ENCODE measurements around the gene SIRPA.

Gene SIRPA

GRCh38 chr20:1870792-1871550 is 24.2 kb upstream of the SIRPA start:
- no peak for DNase-seq

GRCh38 chr20:1871807-1872458 is 23.3 kb upstream of the SIRPA start:
- no peak for DNase-seq

DNA sequence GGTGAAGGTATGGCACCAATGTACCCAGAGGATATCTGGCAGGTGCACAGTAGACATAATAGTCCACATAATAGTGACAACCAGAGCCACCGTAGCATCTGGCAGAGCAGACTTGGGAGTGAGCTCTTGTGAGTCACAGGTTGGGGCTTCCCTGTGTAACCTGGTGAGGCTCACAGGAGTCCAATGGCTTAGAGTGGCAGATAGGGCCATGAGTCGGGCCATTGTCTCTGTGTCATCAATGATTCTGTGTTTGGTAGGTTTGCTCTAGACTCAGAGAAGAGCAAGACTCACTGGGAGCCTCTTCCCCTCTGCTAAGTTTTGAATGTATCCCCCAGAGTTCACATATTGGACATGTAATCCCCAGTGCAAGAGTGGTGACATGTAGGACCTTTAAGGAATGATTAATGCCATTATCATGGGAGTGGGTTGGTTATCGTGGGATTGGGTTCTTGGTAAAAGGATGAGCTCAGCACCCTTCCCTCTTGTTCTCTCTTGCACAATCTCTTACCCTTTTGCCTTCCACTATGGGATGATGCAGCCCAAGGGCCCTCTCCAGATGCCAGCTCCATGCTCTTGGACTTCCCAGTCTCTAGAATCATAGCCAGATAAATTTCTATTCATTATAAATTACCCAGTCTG is 22.6 kb upstream of the SIRPA start:
- no peak for DNase-seq

DNA sequence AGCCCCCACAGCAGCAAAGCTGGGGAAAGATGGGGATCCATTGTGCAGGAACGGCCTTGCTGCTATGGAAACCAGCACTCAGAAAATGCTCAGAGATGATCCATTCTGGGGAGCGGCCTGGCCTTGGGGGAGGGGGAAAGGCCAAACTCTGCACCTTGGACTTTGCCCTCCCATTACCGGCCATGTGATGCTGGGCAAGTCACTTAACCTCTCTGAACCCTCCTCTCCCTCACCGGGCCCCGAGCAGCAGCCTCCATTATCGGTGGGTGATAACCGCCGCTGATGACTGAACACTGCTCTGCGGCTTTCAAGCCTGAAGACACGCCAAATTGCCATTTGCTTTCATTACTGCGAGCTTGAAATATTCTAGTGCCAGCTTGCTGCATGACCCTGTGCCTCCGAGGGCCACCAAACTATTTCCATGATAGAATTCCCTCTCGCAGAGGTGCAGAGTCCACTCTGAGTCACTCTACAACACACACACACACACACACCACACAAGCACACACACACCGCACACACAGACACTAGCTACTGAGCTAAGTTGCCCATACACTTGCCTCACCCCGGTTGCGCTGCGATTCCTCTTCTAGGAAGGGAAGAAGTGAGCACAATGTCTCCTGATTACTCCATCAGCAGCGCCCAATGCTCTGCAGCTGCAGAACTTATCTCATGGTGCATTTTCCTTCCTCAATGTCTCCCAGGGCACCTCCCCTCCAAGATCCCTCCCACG is 20.6 kb upstream of the SIRPA start:
- no peak for DNase-seq

DNA sequence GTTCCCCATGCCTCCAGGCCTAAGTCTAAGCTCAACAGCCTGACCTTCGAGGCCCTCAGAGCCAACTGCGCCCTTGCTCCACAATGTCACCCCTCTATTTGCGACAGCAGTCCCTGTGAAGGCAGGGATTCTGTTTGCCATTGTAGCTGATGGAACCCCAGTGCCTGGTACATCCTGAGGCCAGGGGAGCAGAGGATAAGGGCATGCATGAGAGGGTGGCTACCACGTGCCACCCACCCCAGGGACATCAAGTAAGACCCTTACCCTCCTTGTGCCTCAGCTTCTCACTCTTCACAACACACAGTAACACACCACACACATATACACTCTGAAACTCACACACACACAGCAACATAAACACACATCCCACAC is 20.0 kb upstream of the SIRPA start:
- DNase-seq, result no peak

DNA sequence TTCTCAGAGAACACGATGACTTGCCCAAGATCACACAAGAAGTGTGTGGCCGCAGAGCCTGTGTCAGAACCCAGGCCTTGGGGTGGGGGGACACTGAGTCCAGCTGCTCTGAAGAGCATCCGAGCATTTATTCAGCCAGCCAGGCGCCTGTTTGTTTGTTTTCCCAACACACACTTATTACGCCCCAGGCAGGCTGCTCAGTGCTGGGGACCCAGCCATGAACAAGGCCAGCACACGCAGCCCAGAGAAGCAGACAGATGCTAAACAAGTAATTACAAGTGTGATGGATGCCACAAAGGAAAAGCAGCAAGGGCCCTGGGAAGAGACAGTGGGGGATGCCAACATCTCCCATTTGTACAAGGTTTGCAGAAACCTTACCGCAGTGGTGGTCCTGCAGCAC is 19.4 kb upstream of the SIRPA start:
- DNase-seq, result no peak

DNA sequence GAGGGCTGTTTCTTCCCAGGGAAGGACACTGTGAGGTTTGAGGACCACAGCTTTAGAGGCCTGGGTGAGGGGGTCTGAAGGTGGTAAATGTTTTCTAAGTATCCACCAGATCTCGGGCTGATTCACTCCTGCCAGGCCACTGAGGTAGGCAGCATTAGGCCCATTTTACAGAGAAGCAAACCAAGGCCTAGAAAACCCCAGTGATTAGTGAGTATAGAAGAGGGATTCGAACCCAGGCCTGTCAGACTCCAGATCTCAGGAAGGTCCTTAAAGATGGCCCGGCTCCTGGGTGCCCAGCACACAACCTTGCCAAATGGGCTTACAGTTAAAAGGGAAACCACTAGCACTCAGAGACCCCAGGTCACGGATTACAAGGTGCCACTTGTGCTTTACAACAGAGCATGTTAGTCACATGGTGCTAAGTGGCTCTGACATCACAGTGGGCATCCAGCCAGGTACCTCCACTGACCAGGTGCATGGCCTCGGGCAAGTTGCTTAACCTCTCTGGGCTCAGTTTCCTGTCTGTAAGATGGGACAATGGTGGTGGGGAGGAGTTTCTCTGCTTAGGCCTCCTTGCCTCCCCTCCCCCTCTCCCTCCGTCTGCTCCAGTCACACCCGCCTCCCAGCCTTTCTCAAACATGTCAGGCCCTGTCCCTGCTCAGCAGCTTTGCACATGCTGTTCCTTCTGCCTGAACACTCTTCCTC is 18.8 kb upstream of the SIRPA start:
- DNase-seq, result no peak

- no peak for DNase-seq
Measured at GRCh38 chr20:1876975-1877608, 18.1 kb upstream of the SIRPA start.

DNA sequence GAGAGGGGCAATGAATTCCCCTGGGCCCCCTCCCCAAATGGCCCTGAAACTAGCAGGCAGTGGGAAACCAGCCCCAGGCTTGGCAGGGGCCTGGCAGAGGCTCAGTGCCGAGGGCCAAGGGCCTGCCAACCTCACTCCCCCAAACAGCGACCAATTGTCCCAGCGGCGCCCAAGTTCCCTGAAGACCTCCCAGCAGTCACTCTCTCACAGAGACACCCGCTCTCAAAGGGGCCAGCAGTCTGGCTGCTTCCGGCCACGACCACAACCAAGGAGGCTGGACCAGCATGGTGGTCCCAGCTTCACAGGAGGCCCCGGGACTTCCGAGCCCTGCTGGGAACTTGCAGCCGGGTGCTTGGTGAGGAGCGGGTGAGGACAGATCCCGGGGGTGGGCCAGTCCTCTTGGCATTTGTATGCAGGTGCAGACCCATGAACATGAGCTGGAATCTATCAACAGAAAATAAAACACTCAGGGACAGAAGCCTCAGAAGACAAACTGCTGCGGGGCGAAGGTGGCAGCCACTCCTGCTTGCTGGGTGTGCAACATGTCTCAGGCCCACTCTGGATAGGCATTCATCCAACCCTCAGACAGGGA is 17.5 kb upstream of the SIRPA start:
- DNase-seq, result no peak

GRCh38 chr20:1879369-1879768 is 15.8 kb upstream of the SIRPA start:
- DNase-seq, result no peak

- DNase-seq, result no peak
Measured at GRCh38 chr20:1879934-1880333, 15.3 kb upstream of the SIRPA start.

GRCh38 chr20:1880529-1881239 is 14.5 kb upstream of the SIRPA start:
- DNase-seq, result no peak

DNA sequence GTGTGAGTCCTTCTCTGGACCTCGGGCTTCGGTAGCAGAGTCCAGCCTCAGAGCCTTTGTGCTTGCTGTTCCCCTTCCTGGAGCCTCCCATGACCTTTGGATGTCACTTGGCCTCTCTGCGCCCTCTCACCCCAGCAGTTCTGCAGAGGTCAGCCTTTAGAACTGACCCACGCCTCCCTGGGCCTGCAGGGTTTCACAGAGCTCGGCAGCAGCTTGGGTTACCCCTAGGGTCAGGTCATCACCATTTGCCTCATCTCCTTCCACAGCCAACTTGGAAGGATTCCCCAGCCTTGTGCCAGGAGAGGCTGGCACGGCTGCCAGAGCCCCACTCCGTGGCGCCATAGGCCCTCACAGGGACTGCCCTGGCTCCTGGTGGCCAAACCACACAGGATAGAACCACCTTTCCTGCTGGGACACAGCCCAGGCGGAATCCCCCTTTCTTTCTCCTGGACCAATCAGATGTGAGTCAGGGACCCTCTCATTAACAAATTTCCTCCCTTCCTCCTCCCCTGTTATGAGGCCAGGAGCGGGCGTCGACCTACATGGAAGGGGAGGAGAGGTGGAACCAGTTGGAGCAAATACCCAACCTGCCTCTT is 13.9 kb upstream of the SIRPA start:
- no peak for DNase-seq

DNA sequence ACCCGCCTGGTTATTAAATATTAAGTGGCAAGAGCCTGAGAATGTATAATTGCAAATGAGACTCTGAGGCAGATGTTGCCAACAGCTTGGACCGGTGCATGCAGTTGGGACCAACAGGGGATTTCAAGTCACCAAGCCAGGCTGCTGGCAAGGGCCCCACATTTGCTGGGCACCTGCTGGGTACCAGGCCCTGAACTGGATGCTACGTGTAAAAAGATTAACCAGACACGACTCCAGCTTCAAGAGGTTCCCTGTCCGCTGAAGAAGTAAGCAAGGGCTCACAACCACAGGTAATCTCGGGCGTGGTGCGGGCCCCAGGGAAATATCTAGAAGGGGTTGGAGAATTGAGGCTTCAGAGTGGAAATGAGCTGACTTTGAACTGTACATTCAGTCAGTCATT is 13.2 kb upstream of the SIRPA start:
- no peak for DNase-seq

GRCh38 chr20:1883986-1884385 is 11.2 kb upstream of the SIRPA start:
- no peak for DNase-seq

GRCh38 chr20:1885254-1885653 is 10.0 kb upstream of the SIRPA start:
- DNase-seq, result no peak

- DNase-seq, result no peak
Measured at GRCh38 chr20:1885940-1886693, 9.1 kb upstream of the SIRPA start.

DNA sequence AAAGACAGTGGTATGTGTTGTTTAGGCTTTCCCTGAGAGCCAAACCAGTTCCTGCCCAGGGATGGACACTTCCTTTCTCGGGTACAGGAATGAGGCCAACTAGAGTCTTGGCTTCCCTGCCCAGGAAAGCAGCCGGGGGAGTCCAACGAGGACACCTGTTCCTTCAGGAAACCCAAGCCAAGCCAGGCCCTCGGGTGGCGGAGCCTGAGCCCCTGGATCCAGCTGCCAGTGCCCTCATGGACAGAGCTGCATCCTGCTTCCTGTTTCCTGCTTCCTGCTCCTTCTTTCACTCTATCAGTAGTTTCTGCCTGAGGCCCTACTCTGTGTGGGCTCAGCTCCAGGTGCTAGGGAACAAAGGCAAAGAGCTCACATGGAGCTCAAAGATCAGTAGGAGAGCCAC is 7.9 kb upstream of the SIRPA start:
- DNase-seq, result no peak

GRCh38 chr20:1887756-1888155 is 7.5 kb upstream of the SIRPA start:
- DNase-seq, result no peak

GRCh38 chr20:1888796-1889463 is 6.3 kb upstream of the SIRPA start:
- no peak for DNase-seq

Data from stimulated activated CD4-positive, alpha-beta T cell treated with anti-CD3 and anti-CD28 coated beads, Interleukin-4, amount 100 ng/mL, for 1 hour (primary cell).